ENCODE measurements around the gene TYW3. TPM values are rescaled to one million over a fixed set of nuclear protein-coding genes. Genes with fewer than 3 reads are reported as not detected.

TYW3 gene
- polyA plus RNA-seq, 3 donors: 5.0 to 6.0 (median 5.2) TPM

GRCh38 chr1:74684301-74684700 is 48.7 kb upstream of the TYW3 start:
- Histone ChIP-seq H3K9ac (ENCODE audit: insufficient read depth, low read length, poor library complexity, severe bottlenecking) (no peak overlapping the region), H2AFZ (ENCODE audit: insufficient read depth, low read depth, low read length, poor library complexity, severe bottlenecking) (no peak overlapping the region), H3K79me2 (ENCODE audit: insufficient read depth, low read length) (no peaks in the 10 kb centered on the region), H4K20me1 (ENCODE audit: insufficient read depth, low read length) (no peaks in the 10 kb centered on the region), H3K27ac (ENCODE audit: low read depth in 1 of 2, low read length in 2 of 2) (no peak overlapping the region), H3K9me3 (replicated peaks in 1 of 2; ENCODE audit: control insufficient read depth in 1 of 2, insufficient read depth in 1 of 2, low read length in 2 of 2) (no peaks in the 10 kb centered on the region), H3K4me1 (ENCODE audit: control insufficient read depth in 1 of 2, insufficient read depth in 2 of 2, low read length in 2 of 2) (no peaks in the 10 kb centered on the region), H3K4me2 (replicated peaks; ENCODE audit: extremely low read depth, low read length, poor library complexity, severe bottlenecking) (no peak overlapping the region), H3K36me3 (replicated peaks in 1 of 2; ENCODE audit: control insufficient read depth in 1 of 2, insufficient read depth in 2 of 2, low read length in 2 of 2) (no peaks in the 10 kb centered on the region), H3K4me3 (replicated peaks in 1 of 3; ENCODE audit: low read depth in 2 of 3, low read length in 3 of 3) (no peak overlapping the region), H3K27me3 (ENCODE audit: control insufficient read depth in 2 of 2, insufficient read depth in 2 of 2, low read length in 2 of 2) (no peaks in the 10 kb centered on the region)
- TF ChIP-seq, protein P1, sequence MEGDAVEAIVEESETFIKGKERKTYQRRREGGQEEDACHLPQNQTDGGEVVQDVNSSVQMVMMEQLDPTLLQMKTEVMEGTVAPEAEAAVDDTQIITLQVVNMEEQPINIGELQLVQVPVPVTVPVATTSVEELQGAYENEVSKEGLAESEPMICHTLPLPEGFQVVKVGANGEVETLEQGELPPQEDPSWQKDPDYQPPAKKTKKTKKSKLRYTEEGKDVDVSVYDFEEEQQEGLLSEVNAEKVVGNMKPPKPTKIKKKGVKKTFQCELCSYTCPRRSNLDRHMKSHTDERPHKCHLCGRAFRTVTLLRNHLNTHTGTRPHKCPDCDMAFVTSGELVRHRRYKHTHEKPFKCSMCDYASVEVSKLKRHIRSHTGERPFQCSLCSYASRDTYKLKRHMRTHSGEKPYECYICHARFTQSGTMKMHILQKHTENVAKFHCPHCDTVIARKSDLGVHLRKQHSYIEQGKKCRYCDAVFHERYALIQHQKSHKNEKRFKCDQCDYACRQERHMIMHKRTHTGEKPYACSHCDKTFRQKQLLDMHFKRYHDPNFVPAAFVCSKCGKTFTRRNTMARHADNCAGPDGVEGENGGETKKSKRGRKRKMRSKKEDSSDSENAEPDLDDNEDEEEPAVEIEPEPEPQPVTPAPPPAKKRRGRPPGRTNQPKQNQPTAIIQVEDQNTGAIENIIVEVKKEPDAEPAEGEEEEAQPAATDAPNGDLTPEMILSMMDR (IDR thresholded peaks at IDR 0.05): no peak
- peaks cover 0 to 2% (median 0%) of the 10 kb centered on the region in 3 donors for H3K27me3 Mint-ChIP-seq (ENCODE audit: low read depth in 3 of 3)
- H3K36me3 Mint-ChIP-seq: no peaks in the 10 kb centered on the region
- intact Hi-C loops (cut with micrococcal nuclease): no loop called here
- peaks cover 0 to 2% (median 0%) of the 10 kb centered on the region in 7 donors for H3K9me3 Mint-ChIP-seq
- WGBS (ENCODE audit: insufficient coverage): no CpG with 5 or more reads among the region's 2 CpGs
- H3K27ac Mint-ChIP-seq: no peak overlapping the region
- DNase-seq: no peak
- H3K4me3 Mint-ChIP-seq: no peak overlapping the region
- H3K4me1 Mint-ChIP-seq: no peaks in the 10 kb centered on the region

GRCh38 chr1:74686928-74687327 is 46.0 kb upstream of the TYW3 start:
- no peaks in the 10 kb centered on the region for H3K9me3 Mint-ChIP-seq
- H3K9ac ChIP-seq (ENCODE audit: insufficient read depth, low read length, poor library complexity, severe bottlenecking): no peak overlapping the region
- H3K27me3 ChIP-seq (ENCODE audit: control insufficient read depth in 2 of 2, insufficient read depth in 2 of 2, low read length in 2 of 2): no peaks in the 10 kb centered on the region
- no peak overlapping the region for H3K27ac ChIP-seq (ENCODE audit: low read depth in 1 of 2, low read length in 2 of 2)
- DNase-seq: no peak
- no peaks in the 10 kb centered on the region for H3K4me1 Mint-ChIP-seq
- TF ChIP-seq, protein P1 (IDR thresholded peaks at IDR 0.05): no peak
- no peak overlapping the region for H3K27ac Mint-ChIP-seq
- H4K20me1 ChIP-seq (ENCODE audit: insufficient read depth, low read length): no peaks in the 10 kb centered on the region
- 81% methylated on average over 3 of the region's 4 CpGs for WGBS (ENCODE audit: insufficient coverage)
- no peaks in the 10 kb centered on the region for H3K4me1 ChIP-seq (ENCODE audit: control insufficient read depth in 1 of 2, insufficient read depth in 2 of 2, low read length in 2 of 2)
- intact Hi-C loops (cut with micrococcal nuclease): no loop called here
- H3K4me3 ChIP-seq (replicated peaks in 1 of 3; ENCODE audit: low read depth in 2 of 3, low read length in 3 of 3): no peak overlapping the region
- H3K36me3 Mint-ChIP-seq: no peaks in the 10 kb centered on the region
- H3K79me2 ChIP-seq (ENCODE audit: insufficient read depth, low read length): no peaks in the 10 kb centered on the region
- no peak overlapping the region for H3K4me2 ChIP-seq (replicated peaks; ENCODE audit: extremely low read depth, low read length, poor library complexity, severe bottlenecking)
- H3K9me3 ChIP-seq (replicated peaks in 1 of 2; ENCODE audit: control insufficient read depth in 1 of 2, insufficient read depth in 1 of 2, low read length in 2 of 2): no peaks in the 10 kb centered on the region
- no peaks in the 10 kb centered on the region for H3K36me3 ChIP-seq (replicated peaks in 1 of 2; ENCODE audit: control insufficient read depth in 1 of 2, insufficient read depth in 2 of 2, low read length in 2 of 2)
- no peak overlapping the region for H3K4me3 Mint-ChIP-seq
- no peak overlapping the region for H2AFZ ChIP-seq (ENCODE audit: insufficient read depth, low read depth, low read length, poor library complexity, severe bottlenecking)
- peaks cover 0 to 2% (median 0%) of the 10 kb centered on the region in 3 donors for H3K27me3 Mint-ChIP-seq (ENCODE audit: low read depth in 3 of 3)
